Right cardiac atrium (tissue), 5 donors: Measurements from ENCODE around the gene PDCD1LG2. TPM values are rescaled to one million over a fixed set of nuclear protein-coding genes. Genes with fewer than 3 reads are reported as not detected.
A peak's percentile ranks its signal among the peaks of the same experiment; 100 is the strongest.

Experiments used
- ATAC-seq, 2 donors: fragments of 200-7000 bp; cut with Tn5 transposase; one replicate each; pipeline versions ENCODE4 v1.8.0 to v1.9.1; 2020; ENCODE audit warnings: moderate library complexity in 2 of 2, mild to moderate bottlenecking in 1 of 2
- DNase-seq, 3 donors: peaks; one replicate each; pipeline ENCODE4 v3.0.0-alpha.2; 2020
- H3K27ac ChIP-seq: one replicate; pipeline ENCODE4 v1.5.1; 2013; ENCODE audit warnings: mild to moderate bottlenecking, low read length, control low read depth, moderate library complexity
- H3K27me3 ChIP-seq: one replicate; pipeline ENCODE4 v1.6.1; 2013; ENCODE audit not compliant: control insufficient read depth, insufficient read depth
- H3K4me1 ChIP-seq: one replicate; pipeline ENCODE4 v1.6.1; 2013; ENCODE audit warnings: low read length; ENCODE audit not compliant: control insufficient read depth, insufficient read depth
- H3K4me3 ChIP-seq: one replicate; pipeline ENCODE4 v1.5.1; 2013; ENCODE audit warnings: low read length, control low read depth
- H3K9me3 ChIP-seq: one replicate; pipeline ENCODE4 v1.6.1; 2013; ENCODE audit warnings: low read length; ENCODE audit not compliant: control insufficient read depth
- WGBS: extraction: QIAGEN DNeasy Blood & Tissue Kit; methylation state at CpG from one replicate; pipeline ENCODE4 v1.1.7; 2013; 5-methylcytosine and 5-hydroxymethylcytosine counted together
- intact Hi-C, 4 donors: fragments of 100-400 bp; cut with DNase I; formaldehyde crosslinking; loops; one replicate each; pipeline versions ENCODE4 v1.11.0 to v1.14.0; 2022 to 2023
- polyA plus RNA-seq: library from polyadenylated mRNA; stranded (reverse); fragments of 200-250 nt; gene quantifications from one replicate; pipeline ENCODE4 v1.2.3, GENCODE V29; 2013
- total RNA-seq, 4 donors: library from RNA; stranded (reverse); fragmentation: NEBNext Ultra II Directional; extraction: Animal tissue kit (Norgen Biotek cat#: 25700); gene quantifications; one replicate each; pipeline ENCODE4 v1.2.1, GENCODE V29; 2021
- donor health status: healthy with polysubstance abuse.
- donor health status: DM: no; HTN: yes; CAD: no.
- donor health status: DM: no; HTN: no; CAD: no.
- donor health status: DM: no; HTN: yes; CAD: no; lungs with severe emphysema.
- donor health status: DM: yes; HTN: yes; CAD: no.

Gene PDCD1LG2
- total and polyA plus RNA-seq, 5 donors: 1.8 to 3.3 (median 2.4) TPM

GRCh38 chr9:5481322-5482040, 28.9 kb upstream of the PDCD1LG2 start:
- Histone ChIP-seq H3K27ac (no peak overlapping the region), H3K9me3 (no peaks in the 10 kb centered on the region), H3K4me3 (no peak overlapping the region), H3K27me3 (no peaks in the 10 kb centered on the region), H3K4me1 (no peaks in the 10 kb centered on the region)
- intact Hi-C loops: loop anchor here in 1 of 4 donors (10.0 kb wide), 1 partner anchor 63 kb away; no protein-coding TSS in a partner anchor
- no peak for DNase-seq
- no peak for ATAC-seq
- 85% methylated on average over 5 of the region's 5 CpGs for WGBS

- Histone ChIP-seq H3K4me3 (no peak overlapping the region), H3K27me3 (no peaks in the 10 kb centered on the region), H3K27ac (no peak overlapping the region), H3K4me1 (no peaks in the 10 kb centered on the region), H3K9me3 (no peaks in the 10 kb centered on the region)
- 88% methylated on average over 8 of the region's 8 CpGs for WGBS
- DNase-seq (no peak), ATAC-seq (no peak)
- intact Hi-C loops: loop anchor here in 1 of 4 donors (10.0 kb wide), 1 partner anchor 63 kb away; no protein-coding TSS in a partner anchor
Observed at GRCh38 chr9:5482194-5482593, 28.1 kb upstream of the PDCD1LG2 start.

- H3K4me3 ChIP-seq: no peak overlapping the region
- no peak overlapping the region for H3K27ac ChIP-seq
- H3K9me3 ChIP-seq: no peaks in the 10 kb centered on the region
- no peaks in the 10 kb centered on the region for H3K4me1 ChIP-seq
- ATAC-seq: no peak
- WGBS: 90% methylated on average over 2 of the region's 2 CpGs
- no peaks in the 10 kb centered on the region for H3K27me3 ChIP-seq
- DNase-seq: no peak
- intact Hi-C loops: loop anchor here in 1 of 4 donors (10.0 kb wide), 1 partner anchor 61 kb away; no protein-coding TSS in a partner anchor
Observed at GRCh38 chr9:5483306-5483705, 27.0 kb upstream of the PDCD1LG2 start.

GRCh38 chr9:5485378-5486085, 24.8 kb upstream of the PDCD1LG2 start:
- 84% methylated on average over 5 of the region's 5 CpGs for WGBS

GRCh38 chr9:5486988-5487387, 23.3 kb upstream of the PDCD1LG2 start:
- no peaks in the 10 kb centered on the region for H3K4me1 ChIP-seq
- intact Hi-C loops: loop anchor here in 1 of 4 donors (10.0 kb wide), 1 partner anchor 58 kb away; no protein-coding TSS in a partner anchor
- WGBS: 95% methylated on average over 5 of the region's 5 CpGs
- H3K27me3 ChIP-seq: no peaks in the 10 kb centered on the region
- no peak for ATAC-seq
- no peak overlapping the region for H3K4me3 ChIP-seq
- DNase-seq: no peak
- no peaks in the 10 kb centered on the region for H3K9me3 ChIP-seq
- no peak overlapping the region for H3K27ac ChIP-seq

More at GRCh38 chr9:5485378-5486085, 24.8 kb upstream of the PDCD1LG2 start:
- intact Hi-C loops: loop anchor here in 1 of 4 donors (10.0 kb wide), 1 partner anchor 59 kb away; no protein-coding TSS in a partner anchor
- Histone ChIP-seq H3K4me3 (no peak overlapping the region), H3K4me1 (no peaks in the 10 kb centered on the region), H3K27me3 (no peaks in the 10 kb centered on the region), H3K27ac (no peak overlapping the region), H3K9me3 (no peaks in the 10 kb centered on the region)
- DNase-seq (no peak), ATAC-seq (no peak)

- Histone ChIP-seq H3K4me3 (no peak overlapping the region), H3K4me1 (no peaks in the 10 kb centered on the region), H3K27me3 (no peaks in the 10 kb centered on the region), H3K27ac (no peak overlapping the region), H3K9me3 (no peaks in the 10 kb centered on the region)
- intact Hi-C loops: loop anchor here in 1 of 4 donors (10.0 kb wide), 1 partner anchor 56 kb away; no protein-coding TSS in a partner anchor
- WGBS: 78% methylated on average over 9 of the region's 9 CpGs
- no peak for DNase-seq
- no peak for ATAC-seq
Observed at GRCh38 chr9:5488221-5489008, 21.9 kb upstream of the PDCD1LG2 start.

- H3K4me1 ChIP-seq: no peaks in the 10 kb centered on the region
- no peak overlapping the region for H3K27ac ChIP-seq
- ATAC-seq (no peak), DNase-seq (no peak)
- H3K4me3 ChIP-seq: no peak overlapping the region
- 88% methylated on average over 9 of the region's 9 CpGs for WGBS
- no peaks in the 10 kb centered on the region for H3K27me3 ChIP-seq
- no peaks in the 10 kb centered on the region for H3K9me3 ChIP-seq
- intact Hi-C loops: loop anchor here in 1 of 4 donors (10.0 kb wide), 1 partner anchor 55 kb away; no protein-coding TSS in a partner anchor
Observed at GRCh38 chr9:5489630-5490490, 20.5 kb upstream of the PDCD1LG2 start.

GRCh38 chr9:5492965-5493678, 17.2 kb upstream of the PDCD1LG2 start:
- Histone ChIP-seq H3K27me3 (no peaks in the 10 kb centered on the region), H3K4me3 (no peak overlapping the region), H3K9me3 (no peaks in the 10 kb centered on the region), H3K4me1 (no peaks in the 10 kb centered on the region), H3K27ac (no peak overlapping the region)
- DNase-seq: no peak
- no peak for ATAC-seq
- WGBS: 95% methylated on average over 1 of the region's 1 CpG
- intact Hi-C loops: no loop called here

- Histone ChIP-seq H3K27me3 (no peaks in the 10 kb centered on the region), H3K4me1 (no peaks in the 10 kb centered on the region), H3K4me3 (no peak overlapping the region), H3K9me3 (no peaks in the 10 kb centered on the region), H3K27ac (no peak overlapping the region)
- DNase-seq (peak in 2 of 3 donors; percentile 27 to 48), ATAC-seq (peak; percentile 64 to 75)
- intact Hi-C loops: no loop called here
- 70% methylated on average over 8 of the region's 8 CpGs for WGBS
Observed at GRCh38 chr9:5493679-5494511, 16.4 kb upstream of the PDCD1LG2 start.
